Upper lobe of left lung (tissue), 6 donors: ENCODE data around the gene TRPC1. TPM values are rescaled to one million over a fixed set of nuclear protein-coding genes. Genes with fewer than 3 reads are reported as not detected.
"Not testable (repeated sequence)": the region's sequence is repeated elsewhere in the genome, so short reads cannot be mapped to it uniquely, and the experiment has no call there.

Experiments
- ATAC-seq, 2 donors: fragments of 200-7000 bp; cut with Tn5 transposase; one replicate each; pipeline ENCODE4 v1.9.1; 2022; ENCODE audit warnings: mild to moderate bottlenecking in 2 of 2, moderate library complexity in 2 of 2; ENCODE audit not compliant: low FRiP score in 2 of 2
- DNase-seq, 2 donors: peaks; one replicate each; pipeline ENCODE4 v3.0.0-alpha.2; 2019 to 2020
- H3K27ac ChIP-seq, 4 donors: fragments of 200-600 bp; sonication (generic); one replicate each; pipeline ENCODE4 v1.5.1; 2016 to 2019
- H3K27me3 ChIP-seq, 4 donors: fragments of 200-600 bp; sonication (generic); one replicate each; pipeline ENCODE4 v1.5.1; 2017 to 2019
- H3K36me3 ChIP-seq, 4 donors: fragments of 200-600 bp; sonication (generic); one replicate each; pipeline ENCODE4 v1.5.1; 2016 to 2019
- H3K4me1 ChIP-seq, 4 donors: fragments of 200-600 bp; sonication (generic); one replicate each; pipeline ENCODE4 v1.5.1; 2018 to 2019
- H3K4me3 ChIP-seq, 4 donors: fragments of 200-600 bp; sonication (generic); one replicate each; pipeline ENCODE4 v1.5.1; 2017 to 2019; ENCODE audit warnings: mild to moderate bottlenecking in 2 of 4, moderate library complexity in 1 of 4
- H3K9me3 ChIP-seq, 4 donors: fragments of 200-600 bp; sonication (generic); one replicate each; pipeline ENCODE4 v1.5.1; 2018 to 2019
- EP300 ChIP-seq, 4 donors: sonication (generic); formaldehyde crosslinking; IDR thresholded peaks; one replicate each; pipeline ENCODE4 v1.5.1; 2017; ENCODE audit warnings: antibody characterized with exemption in 4 of 4, control low read depth in 2 of 4
- POLR2A ChIP-seq, 4 donors: fragments of 450-650 bp; IDR thresholded peaks; one replicate each; pipeline ENCODE4 v1.5.1; 2016 to 2017; ENCODE audit warnings: antibody characterized with exemption in 4 of 4, mild to moderate bottlenecking in 2 of 4
- POLR2AphosphoS5 ChIP-seq, 2 donors: sonication (generic); formaldehyde crosslinking; IDR thresholded peaks; one replicate each; pipeline ENCODE4 v1.5.1; 2017; ENCODE audit warnings: antibody characterized with exemption in 2 of 2
- WGBS, 2 donors: methylation state at CpG; one replicate each; pipeline ENCODE4 v1.1.5; 2017 to 2018; 5-methylcytosine and 5-hydroxymethylcytosine counted together
- total RNA-seq, 6 donors: library from RNA; depleted of rRNA in 4 of 6; stranded (reverse); fragments of >200 nt in 4 of 6; gene quantifications; one replicate each; pipeline versions ENCODE4 v1.1.0 to v1.2.1, GENCODE V29; 2016 to 2021
- TF ChIP-seq, protein P1 (sequence below), 6 experiments: fragments of 450-650 bp in 4 of 6; fragments of 200-600 bp in 2 of 6; sonication (generic) in 2 of 6; IDR thresholded peaks; one replicate each; pipeline ENCODE4 v1.5.1; 2016 to 2019; ENCODE audit warnings: antibody characterized with exemption in 6 of 6
- donor health status: DM: no; HTN: no; CAD: no; lungs with moderate emphysema.
- donor health status: DM: no; HTN: yes; CAD: no; lungs with severe emphysema.

Gene TRPC1
- total RNA-seq, 6 donors from 2014 or later, result 1.7 to 10.5 (median 5.4) TPM

GRCh38 chr3:142746646-142747045 lies 22.8 kb downstream of the TRPC1 start:
- peaks cover 0 to 8% (median 0%) of the 10 kb centered on the region in 4 donors for H3K36me3 ChIP-seq
- no peak for TF ChIP-seq POLR2A (IDR thresholded peaks at IDR 0.05)
- TF ChIP-seq, protein P1, sequence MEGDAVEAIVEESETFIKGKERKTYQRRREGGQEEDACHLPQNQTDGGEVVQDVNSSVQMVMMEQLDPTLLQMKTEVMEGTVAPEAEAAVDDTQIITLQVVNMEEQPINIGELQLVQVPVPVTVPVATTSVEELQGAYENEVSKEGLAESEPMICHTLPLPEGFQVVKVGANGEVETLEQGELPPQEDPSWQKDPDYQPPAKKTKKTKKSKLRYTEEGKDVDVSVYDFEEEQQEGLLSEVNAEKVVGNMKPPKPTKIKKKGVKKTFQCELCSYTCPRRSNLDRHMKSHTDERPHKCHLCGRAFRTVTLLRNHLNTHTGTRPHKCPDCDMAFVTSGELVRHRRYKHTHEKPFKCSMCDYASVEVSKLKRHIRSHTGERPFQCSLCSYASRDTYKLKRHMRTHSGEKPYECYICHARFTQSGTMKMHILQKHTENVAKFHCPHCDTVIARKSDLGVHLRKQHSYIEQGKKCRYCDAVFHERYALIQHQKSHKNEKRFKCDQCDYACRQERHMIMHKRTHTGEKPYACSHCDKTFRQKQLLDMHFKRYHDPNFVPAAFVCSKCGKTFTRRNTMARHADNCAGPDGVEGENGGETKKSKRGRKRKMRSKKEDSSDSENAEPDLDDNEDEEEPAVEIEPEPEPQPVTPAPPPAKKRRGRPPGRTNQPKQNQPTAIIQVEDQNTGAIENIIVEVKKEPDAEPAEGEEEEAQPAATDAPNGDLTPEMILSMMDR (IDR thresholded peaks at IDR 0.05), result no peak
- no peak for TF ChIP-seq POLR2AphosphoS5 (IDR thresholded peaks at IDR 0.05)
- TF ChIP-seq EP300 (IDR thresholded peaks at IDR 0.05), result no peak
- 95 to 96% methylated on average over 7 of the region's 7 CpGs for WGBS, 2 donors

DNA sequence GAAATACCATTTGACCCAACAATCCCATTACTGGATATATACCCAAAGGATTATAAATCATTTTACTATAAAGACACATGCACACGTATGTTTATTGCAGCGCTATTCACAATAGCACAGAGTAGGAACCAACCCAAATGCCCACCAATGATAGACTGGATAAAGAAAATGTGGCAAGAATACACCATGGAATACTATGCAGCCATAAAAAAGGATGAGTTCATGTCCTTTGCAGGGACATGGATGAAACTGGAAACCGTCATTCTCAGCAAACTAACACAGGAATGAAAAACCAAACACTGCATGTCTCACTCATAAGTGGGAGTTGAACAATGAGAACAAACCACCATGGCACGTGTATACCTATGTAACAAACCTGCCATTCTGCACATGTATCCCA lies 26.7 kb downstream of the TRPC1 start:
- not testable (repeated sequence) for H3K27ac ChIP-seq, H3K36me3 ChIP-seq, DNase-seq, ATAC-seq, H3K4me1 ChIP-seq, H3K4me3 ChIP-seq, H3K9me3 ChIP-seq, H3K27me3 ChIP-seq
- 95 to 99% methylated on average over 4 of the region's 4 CpGs for WGBS, 2 donors

More at GRCh38 chr3:142746646-142747045, 22.8 kb downstream of the TRPC1 start:
- no peaks in the 10 kb centered on the region for H3K4me1 ChIP-seq
- no peaks in the 10 kb centered on the region for H3K9me3 ChIP-seq
- H3K4me3 ChIP-seq, result no peak overlapping the region
- DNase-seq (no peak), ATAC-seq (no peak)
- no peaks in the 10 kb centered on the region for H3K27me3 ChIP-seq
- no peak overlapping the region for H3K27ac ChIP-seq

DNA sequence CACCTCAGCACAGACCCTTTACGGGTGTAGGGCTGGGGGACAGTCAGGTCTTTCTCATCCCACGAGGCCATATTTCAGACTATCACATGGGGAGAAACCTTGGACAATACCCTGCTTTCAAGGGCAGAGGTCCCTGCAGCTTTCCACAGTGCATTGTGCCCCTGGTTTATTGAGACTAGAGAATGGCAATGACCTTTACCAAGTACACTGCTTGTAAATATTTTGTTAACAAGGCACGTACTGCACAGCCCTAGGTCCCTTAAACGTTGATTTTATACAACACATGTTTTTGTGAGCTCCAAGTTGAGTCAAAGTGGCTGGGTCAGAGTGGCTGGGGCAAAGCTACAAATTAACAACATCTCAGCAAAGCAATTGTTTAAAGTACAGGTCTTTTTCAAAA lies 28.8 kb downstream of the TRPC1 start:
- not testable (repeated sequence) for H3K27ac ChIP-seq, H3K4me3 ChIP-seq, DNase-seq, H3K27me3 ChIP-seq, H3K9me3 ChIP-seq, H3K4me1 ChIP-seq, H3K36me3 ChIP-seq, ATAC-seq
- 82 to 85% methylated on average over 4 of the region's 4 CpGs for WGBS, 2 donors

DNA sequence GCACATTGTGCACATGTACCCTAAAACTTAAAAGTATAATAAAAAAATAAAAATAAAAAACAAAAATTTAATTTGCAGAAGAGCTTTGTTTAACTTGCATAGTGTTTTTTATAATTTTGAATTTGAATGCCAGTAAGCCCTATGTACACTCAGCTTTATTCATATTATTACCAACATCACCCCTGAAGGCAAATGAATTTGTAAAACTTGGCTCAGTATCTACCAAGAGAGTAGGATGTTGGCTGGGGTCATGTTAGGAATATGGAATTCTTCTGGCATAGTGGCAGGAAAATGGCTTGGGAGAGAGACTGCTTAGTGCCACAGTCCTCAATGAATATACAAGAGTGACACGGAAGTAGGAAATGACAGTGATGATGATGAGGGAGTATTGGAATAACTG lies 30.7 kb downstream of the TRPC1 start:
- TF ChIP-seq EP300 (IDR thresholded peaks at IDR 0.05) (no peak), POLR2A (IDR thresholded peaks at IDR 0.05) (no peak), POLR2AphosphoS5 (IDR thresholded peaks at IDR 0.05) (no peak)
- TF ChIP-seq, protein P1 (IDR thresholded peaks at IDR 0.05), result no peak
- 91 to 97% methylated on average over 1 of the region's 1 CpG for WGBS, 2 donors
- H3K9me3 ChIP-seq, result no peaks in the 10 kb centered on the region
- no peaks in the 10 kb centered on the region for H3K27me3 ChIP-seq
- DNase-seq, result no peak
- H3K4me1 ChIP-seq, result no peaks in the 10 kb centered on the region
- H3K4me3 ChIP-seq, result no peak overlapping the region
- ATAC-seq, result no peak
- H3K27ac ChIP-seq, result no peak overlapping the region
- no peaks in the 10 kb centered on the region for H3K36me3 ChIP-seq

GRCh38 chr3:142768338-142768737 lies 44.5 kb downstream of the TRPC1 start:
- TF ChIP-seq, protein P1 (IDR thresholded peaks at IDR 0.05), result no peak
- TF ChIP-seq EP300 (IDR thresholded peaks at IDR 0.05) (no peak), POLR2A (IDR thresholded peaks at IDR 0.05) (no peak), POLR2AphosphoS5 (IDR thresholded peaks at IDR 0.05) (no peak)
- no peak for DNase-seq
- H3K4me3 ChIP-seq, result no peak overlapping the region

DNA sequence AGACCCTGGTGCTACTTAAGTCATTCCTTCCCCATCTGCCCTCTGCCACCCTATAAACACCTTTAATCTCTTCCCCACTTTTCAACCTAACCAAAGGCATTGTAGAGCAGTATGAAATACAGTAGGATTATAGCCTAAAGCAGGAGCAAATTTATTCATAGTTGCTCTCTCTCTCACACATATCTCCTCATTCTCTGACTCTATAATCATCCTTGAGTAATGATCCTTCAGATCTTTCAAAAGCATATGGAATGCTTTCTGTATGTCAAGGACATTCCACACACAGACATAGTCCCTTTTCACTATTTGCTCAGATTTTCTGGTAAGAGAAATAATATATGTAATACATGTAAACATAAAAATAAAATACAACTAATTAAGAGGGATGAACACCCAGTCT lies 54.1 kb downstream of the TRPC1 start:
- peaks cover 0 to 9% (median 0%) of the 10 kb centered on the region in 4 donors for H3K36me3 ChIP-seq
- DNase-seq (no peak), ATAC-seq (no peak)
- no peaks in the 10 kb centered on the region for H3K4me1 ChIP-seq
- TF ChIP-seq POLR2AphosphoS5 (IDR thresholded peaks at IDR 0.05), result no peak
- no peak for TF ChIP-seq EP300 (IDR thresholded peaks at IDR 0.05)
- TF ChIP-seq, protein P1 (IDR thresholded peaks at IDR 0.05), result no peak
- no peak for TF ChIP-seq POLR2A (IDR thresholded peaks at IDR 0.05)
- no peaks in the 10 kb centered on the region for H3K9me3 ChIP-seq
- H3K27me3 ChIP-seq, result no peaks in the 10 kb centered on the region
- H3K27ac ChIP-seq, result no peak overlapping the region
- H3K4me3 ChIP-seq, result no peak overlapping the region

More at GRCh38 chr3:142768338-142768737, 44.5 kb downstream of the TRPC1 start:
- no peaks in the 10 kb centered on the region for H3K27me3 ChIP-seq
- H3K9me3 ChIP-seq, result peaks cover 0 to 15% (median 0%) of the 10 kb centered on the region in 4 donors
- ATAC-seq, result no peak
- H3K27ac ChIP-seq, result no peak overlapping the region
- peaks cover 0 to 5% (median 0%) of the 10 kb centered on the region in 4 donors for H3K36me3 ChIP-seq
- H3K4me1 ChIP-seq, result no peaks in the 10 kb centered on the region
